Stimulated activated CD8-positive, alpha-beta memory T cell treated with anti-CD3 and anti-CD28 coated beads, Interleukin-4, amount 100 ng/mL, for 4 hours (primary cell): ENCODE results near the gene MAST4.

ENCODE experiments used
- DNase-seq, 2 donors: peaks; one replicate each; pipeline ENCODE4 v3.0.0-alpha.2; 2020; ENCODE audit warnings: low read depth in 2 of 2, low spot score in 1 of 2

The MAST4 gene

DNA sequence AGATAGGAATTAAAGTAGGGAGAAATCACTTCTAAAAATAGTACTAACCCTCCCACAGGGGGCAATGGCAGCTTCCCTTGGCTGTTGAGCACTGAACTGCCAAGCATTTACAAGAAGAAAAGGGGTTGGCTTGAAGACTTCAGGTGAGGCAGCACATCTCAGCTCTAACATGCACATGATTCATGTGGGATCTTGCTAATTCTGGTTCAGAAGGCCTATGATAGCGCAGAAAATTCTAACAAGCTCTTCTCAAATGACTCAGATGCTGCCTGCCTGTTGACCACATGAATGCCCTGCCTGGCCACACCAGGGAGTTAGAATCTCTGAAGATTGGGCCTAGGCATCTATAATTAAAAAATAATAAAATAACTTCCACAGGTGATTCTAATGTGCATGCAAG lies 577.8 kb downstream of the MAST4 start:
- no peak for DNase-seq

GRCh38 chr5:67176936-67177335 lies 580.7 kb downstream of the MAST4 start:
- DNase-seq = no peak

GRCh38 chr5:67178085-67178484 lies 581.9 kb downstream of the MAST4 start:
- DNase-seq = no peak

DNA sequence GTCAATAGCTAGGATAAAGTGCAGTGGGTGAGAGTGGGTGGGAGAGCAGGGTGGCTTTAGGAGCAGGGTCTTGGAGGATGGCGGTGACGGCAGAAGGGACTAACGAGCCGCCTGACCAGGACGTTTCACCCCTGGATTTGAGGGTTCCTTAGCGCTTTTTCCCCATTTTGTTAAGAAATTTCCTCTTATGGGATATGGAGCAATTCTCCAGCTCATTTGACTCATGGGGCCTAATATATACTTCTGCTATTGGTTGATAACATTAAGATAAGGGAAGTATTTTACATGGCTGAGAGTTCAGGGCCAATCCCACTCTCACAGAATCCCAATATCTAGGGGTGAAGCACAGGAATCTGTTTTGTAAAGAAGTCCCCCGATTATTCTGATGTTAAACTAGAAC lies 582.8 kb downstream of the MAST4 start:
- DNase-seq = no peak

GRCh38 chr5:67179697-67180361 lies 583.6 kb downstream of the MAST4 start:
- no peak for DNase-seq

- DNase-seq = no peak
These were observed 585.5 kb downstream of the MAST4 start for GRCh38 chr5:67181648-67182221.

DNA sequence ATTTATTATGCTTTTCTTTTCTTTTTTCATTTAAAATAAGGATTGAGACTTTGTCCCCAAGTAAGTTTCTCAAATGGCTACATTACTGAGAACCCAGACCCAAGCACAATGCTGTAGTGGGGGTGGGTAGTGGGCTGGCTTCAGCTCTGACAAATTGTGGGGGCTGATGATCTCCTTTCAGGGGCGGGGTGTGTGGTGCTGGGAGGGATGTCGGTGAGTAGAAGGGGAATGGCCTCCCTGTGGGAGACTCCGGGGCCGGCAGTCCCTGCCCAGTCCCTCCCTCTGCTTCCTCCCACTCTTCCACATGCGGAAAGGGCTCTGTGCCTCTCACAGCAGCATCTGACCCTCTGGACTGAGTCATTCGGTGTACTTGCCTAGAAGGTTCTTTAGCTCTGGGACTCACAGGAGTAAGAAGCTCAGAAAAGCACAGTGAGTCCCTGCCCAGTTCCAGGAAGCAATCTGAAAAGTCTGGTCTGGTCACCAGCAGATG lies 586.2 kb downstream of the MAST4 start:
- DNase-seq = no peak

DNA sequence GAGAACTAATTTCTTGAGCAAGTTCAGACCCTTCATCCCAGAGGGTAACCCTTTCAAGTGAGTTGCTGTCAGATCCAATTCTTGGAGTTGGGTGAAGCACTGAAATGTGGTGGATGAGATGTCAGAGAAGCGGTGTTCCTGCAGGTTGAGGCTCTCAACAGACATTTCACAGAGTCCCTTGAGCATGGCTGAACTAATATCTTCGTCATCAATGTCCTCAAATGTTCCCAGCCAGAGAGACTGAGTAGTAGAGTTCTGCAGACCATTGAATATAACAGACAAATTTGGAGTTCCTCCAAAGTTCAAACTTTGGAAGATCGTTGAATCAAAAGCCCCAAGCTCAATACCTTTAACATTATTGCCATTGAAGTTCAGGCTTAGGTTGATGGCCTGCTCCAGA lies 587.7 kb downstream of the MAST4 start:
- no peak for DNase-seq

GRCh38 chr5:67187006-67187715 lies 591.0 kb downstream of the MAST4 start:
- no peak for DNase-seq

DNA sequence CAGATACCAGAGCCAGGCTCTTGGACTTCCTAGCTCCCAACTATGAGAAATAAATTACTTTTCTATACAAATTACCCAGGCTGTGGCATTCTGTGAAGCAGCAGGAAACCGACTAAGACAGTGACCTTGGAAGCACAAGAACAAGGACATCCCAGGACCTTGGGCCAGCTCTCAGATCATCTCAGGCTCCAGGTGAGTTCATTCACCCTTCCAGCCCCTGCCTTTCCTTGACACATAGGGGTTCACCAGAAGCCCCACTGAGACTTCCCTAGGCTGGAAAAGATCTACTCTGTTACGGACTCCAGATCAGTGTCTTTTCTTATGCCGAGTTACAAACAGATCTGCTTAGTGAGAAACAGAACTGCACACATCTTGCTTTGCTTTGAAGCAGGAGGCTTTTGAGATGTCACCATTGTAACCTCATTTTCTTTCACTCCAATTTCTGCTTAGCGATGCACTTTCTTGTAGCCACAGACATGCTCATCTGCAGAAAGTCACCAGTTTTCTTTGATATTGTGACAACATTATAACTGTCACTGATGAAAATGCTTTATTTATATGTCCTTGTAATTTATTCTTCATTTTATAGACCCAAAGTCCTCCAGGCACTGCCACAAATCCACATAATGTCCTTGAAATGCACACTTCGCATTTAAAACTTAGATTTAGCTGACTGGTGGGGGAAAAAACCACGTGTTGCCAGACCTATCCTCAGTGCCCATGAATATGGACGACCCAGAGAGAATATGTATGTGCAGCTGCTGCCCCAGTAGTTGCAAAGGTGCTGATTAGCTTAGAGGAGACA lies 592.3 kb downstream of the MAST4 start:
- no peak for DNase-seq

GRCh38 chr5:67189079-67189354 lies 592.8 kb downstream of the MAST4 start:
- no peak for DNase-seq

- no peak for DNase-seq
These were observed 593.7 kb downstream of the MAST4 start for GRCh38 chr5:67189931-67190330.

DNA sequence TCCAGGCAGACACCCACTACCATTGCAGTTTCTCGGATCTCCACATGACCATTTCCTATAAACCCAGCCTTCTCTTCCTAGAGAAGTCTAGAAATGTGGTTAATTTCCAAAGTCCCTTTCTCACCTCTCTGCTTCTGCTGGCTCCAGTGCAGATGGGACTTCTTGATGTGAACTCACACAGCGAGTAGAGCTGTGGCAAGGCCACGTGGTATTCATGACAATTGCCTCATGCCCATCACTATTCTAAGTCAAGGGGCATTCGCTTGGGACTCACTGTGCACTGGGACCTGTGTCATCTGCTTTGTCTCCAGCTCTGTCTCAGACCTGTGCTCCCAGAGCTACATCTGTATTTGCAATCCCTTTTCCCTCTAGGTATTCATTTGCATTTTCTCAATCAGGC lies 594.2 kb downstream of the MAST4 start:
- DNase-seq = no peak

DNA sequence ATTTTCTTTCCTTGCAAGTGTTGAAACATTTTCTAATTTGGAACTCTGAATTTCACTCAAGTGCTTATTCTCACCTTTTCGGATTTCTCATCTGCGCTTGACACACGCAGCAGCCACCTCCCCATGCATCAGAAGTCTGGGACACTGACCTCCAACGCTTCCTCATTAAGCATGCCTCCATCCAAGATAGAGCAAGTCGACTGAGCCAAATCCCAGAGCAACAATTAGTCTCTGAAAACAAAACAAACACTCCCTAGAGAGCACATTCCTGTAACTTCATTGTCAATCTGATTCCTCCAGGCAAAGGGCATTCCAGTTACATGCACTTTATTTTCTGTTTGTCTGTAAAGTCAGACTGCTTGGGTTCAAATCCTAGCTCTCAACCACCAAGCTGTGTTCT lies 594.7 kb downstream of the MAST4 start:
- DNase-seq = no peak

DNA sequence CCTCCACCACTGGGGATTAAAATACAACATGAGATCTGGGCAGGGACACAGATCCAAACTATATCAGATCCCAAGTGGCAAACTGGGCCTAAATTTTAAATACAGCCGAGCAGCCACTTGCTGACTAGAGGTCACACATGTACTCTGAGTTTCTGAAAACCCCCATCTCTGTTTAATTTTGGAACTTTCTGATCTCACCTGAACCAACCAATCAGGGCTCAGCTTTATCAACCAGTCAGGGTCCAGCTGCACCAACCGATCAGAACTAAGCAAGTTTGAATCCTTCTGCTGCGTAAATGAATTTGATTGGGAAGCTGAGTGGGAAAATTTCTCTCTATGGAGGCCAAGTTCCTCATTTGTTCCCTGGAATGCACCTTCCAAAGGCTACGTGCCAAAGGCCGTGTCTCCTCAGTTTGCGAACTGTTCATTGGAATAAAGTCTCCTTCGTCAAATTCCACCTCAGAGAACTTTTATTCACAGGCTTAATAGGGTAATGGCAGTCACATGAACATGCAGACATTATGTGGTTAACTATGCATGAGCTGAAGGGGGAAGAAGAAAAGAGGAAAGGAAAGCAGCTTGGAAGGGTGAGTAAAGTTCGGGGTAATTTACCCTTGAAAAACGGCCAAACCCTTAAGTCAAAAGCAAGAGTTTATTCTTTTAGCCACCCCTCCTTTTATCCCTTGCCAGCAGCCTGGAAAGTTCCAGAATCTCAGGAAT lies 596.7 kb downstream of the MAST4 start:
- no peak for DNase-seq

DNA sequence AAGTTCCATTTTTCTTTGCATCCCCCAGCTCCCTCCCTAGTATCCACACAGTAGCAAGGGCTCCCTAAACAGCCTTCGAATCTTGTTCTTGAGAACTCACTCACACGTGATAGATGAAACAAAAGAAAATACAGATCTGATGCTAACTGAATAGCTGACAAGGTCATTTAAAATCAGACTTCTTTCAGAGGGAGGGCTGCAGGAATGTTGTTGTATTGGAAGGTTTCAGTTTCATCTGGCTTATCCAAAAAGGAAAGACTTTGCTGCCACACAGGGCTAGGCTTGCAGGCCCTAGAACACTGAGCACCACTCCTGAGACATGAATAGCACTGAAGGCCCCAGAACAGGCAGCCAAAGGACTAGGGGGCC lies 597.2 kb downstream of the MAST4 start:
- no peak for DNase-seq

- DNase-seq = no peak
These were observed 598.0 kb downstream of the MAST4 start for GRCh38 chr5:67194166-67194565.

GRCh38 chr5:67195406-67196275 lies 599.4 kb downstream of the MAST4 start:
- DNase-seq = no peak

GRCh38 chr5:67196537-67197059 lies 600.4 kb downstream of the MAST4 start, which contains the start of gene CD180:
TSS of gene CD180 (minus strand) at chr5:67196799. CDS start at chr5:67196641, 158 bp downstream.
- DNase-seq = no peak

GRCh38 chr5:67197536-67197935 lies 601.3 kb downstream of the MAST4 start:
- DNase-seq = no peak
